ENCODE measurements around the gene TBC1D19. TPM values are rescaled to one million over a fixed set of nuclear protein-coding genes. Genes with fewer than 3 reads are reported as not detected.

TBC1D19 gene
- total RNA-seq, 5 donors from 2014 or later (not counting 1 experiment from before 2014, with no cell fraction given), result 6.8 to 11.6 (median 9.4) TPM

DNA sequence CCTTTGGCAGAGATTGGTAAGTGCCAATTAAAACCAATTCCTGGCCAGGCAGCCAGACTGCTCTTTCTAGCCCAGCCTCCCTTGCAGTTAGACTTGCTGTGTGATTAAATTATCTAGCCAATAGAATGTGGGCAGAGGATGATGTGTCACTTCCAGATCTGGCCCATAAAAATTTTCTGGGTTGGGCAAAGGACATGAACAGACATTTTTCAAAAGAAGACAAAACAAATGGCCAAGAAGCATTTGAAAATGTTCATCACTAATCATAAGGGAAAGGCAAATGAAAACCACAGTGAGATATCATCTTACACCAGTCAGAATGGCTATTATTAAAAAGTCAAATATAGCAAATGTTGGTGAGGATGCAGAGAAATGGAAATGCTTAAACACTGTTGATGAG is 205.3 kb downstream of the TBC1D19 start:
- Mint-ChIP-seq H3K4me1 (peaks cover 4 to 17% (median 12%) of the 10 kb centered on the region in 3 donors), H3K36me3 (peaks cover 12% of the 10 kb centered on the region), H3K27me3 (peaks cover 0 to 3% of the 10 kb centered on the region in 2 donors), H3K4me3 (no peak overlapping the region), H3K9me3 (peaks cover 0 to 6% (median 0%) of the 10 kb centered on the region in 3 donors), H3K27ac (no peak overlapping the region)
- POLR2A ChIA-PET, result no interaction called here
- Histone ChIP-seq H3K27ac (ENCODE audit: low read length) (no peak overlapping the region), H3K36me3 (ENCODE audit: control insufficient read depth in 2 of 2, extremely low read depth in 1 of 2, insufficient read depth in 1 of 2, low read length in 1 of 2) (no peaks in the 10 kb centered on the region), H3K9me3 (no peaks in the 10 kb centered on the region), H3K27me3 (replicated peaks in 1 of 2; ENCODE audit: control insufficient read depth in 2 of 2, extremely low read depth in 1 of 2, insufficient read depth in 2 of 2, low read length in 1 of 2) (no peaks in the 10 kb centered on the region), H3K4me1 (ENCODE audit: control insufficient read depth in 1 of 2, extremely low read depth in 1 of 2, insufficient read depth in 2 of 2, low read length in 2 of 2) (peaks cover 0 to 10% of the 10 kb centered on the region in 2 experiments), H3K4me3 (ENCODE audit: control insufficient read depth in 1 of 2, extremely low read depth in 1 of 2, low read length in 1 of 2) (no peak overlapping the region)
- ATAC-seq (replicated peaks in 1 of 4), result no peak
- CTCF ChIA-PET, result interaction anchor here in 1 of 2 donors (2.8 kb wide), 1 partner anchor 219 kb away, joined by 25 read pairs; no protein-coding TSS in a partner anchor
- DNase-seq, result no peak

GRCh38 chr4:26791346-26791745 is 207.5 kb downstream of the TBC1D19 start:
- Mint-ChIP-seq H3K27me3 (peaks cover 3 to 5% of the 10 kb centered on the region in 2 donors), H3K36me3 (peaks cover 5% of the 10 kb centered on the region), H3K4me1 (peaks cover 4 to 14% (median 12%) of the 10 kb centered on the region in 3 donors), H3K4me3 (no peak overlapping the region), H3K9me3 (peaks cover 0 to 6% (median 0%) of the 10 kb centered on the region in 3 donors), H3K27ac (no peak overlapping the region)
- Histone ChIP-seq H3K27ac (ENCODE audit: low read length) (no peak overlapping the region), H3K36me3 (ENCODE audit: control insufficient read depth in 2 of 2, extremely low read depth in 1 of 2, insufficient read depth in 1 of 2, low read length in 1 of 2) (no peaks in the 10 kb centered on the region), H3K4me3 (ENCODE audit: control insufficient read depth in 1 of 2, extremely low read depth in 1 of 2, low read length in 1 of 2) (no peak overlapping the region), H3K27me3 (replicated peaks in 1 of 2; ENCODE audit: control insufficient read depth in 2 of 2, extremely low read depth in 1 of 2, insufficient read depth in 2 of 2, low read length in 1 of 2) (peaks cover 0 to 4% of the 10 kb centered on the region in 2 experiments), H3K4me1 (ENCODE audit: control insufficient read depth in 1 of 2, extremely low read depth in 1 of 2, insufficient read depth in 2 of 2, low read length in 2 of 2) (peaks cover 0 to 10% of the 10 kb centered on the region in 2 experiments), H3K9me3 (no peaks in the 10 kb centered on the region)
- ChIA-PET POLR2A (no interaction called here), CTCF (no interaction called here)
- 100% methylated on average over 3 of the region's 3 CpGs for WGBS (ENCODE audit: insufficient coverage)
- no peak for ATAC-seq (replicated peaks in 1 of 4)
- no peak for DNase-seq

- Histone ChIP-seq H3K4me1 (ENCODE audit: control insufficient read depth in 1 of 2, extremely low read depth in 1 of 2, insufficient read depth in 2 of 2, low read length in 2 of 2) (peaks cover 0 to 8% of the 10 kb centered on the region in 2 experiments), H3K4me3 (ENCODE audit: control insufficient read depth in 1 of 2, extremely low read depth in 1 of 2, low read length in 1 of 2) (no peak overlapping the region), H3K27me3 (replicated peaks in 1 of 2; ENCODE audit: control insufficient read depth in 2 of 2, extremely low read depth in 1 of 2, insufficient read depth in 2 of 2, low read length in 1 of 2) (peaks cover 0 to 4% of the 10 kb centered on the region in 2 experiments), H3K9me3 (no peaks in the 10 kb centered on the region), H3K36me3 (ENCODE audit: control insufficient read depth in 2 of 2, extremely low read depth in 1 of 2, insufficient read depth in 1 of 2, low read length in 1 of 2) (no peaks in the 10 kb centered on the region), H3K27ac (ENCODE audit: low read length) (no peak overlapping the region)
- Mint-ChIP-seq H3K27me3 (peaks cover 3 to 5% of the 10 kb centered on the region in 2 donors), H3K4me3 (no peak overlapping the region), H3K27ac (no peak overlapping the region), H3K9me3 (peaks cover 0 to 13% (median 0%) of the 10 kb centered on the region in 3 donors), H3K4me1 (peaks cover 4 to 10% (median 10%) of the 10 kb centered on the region in 3 donors), H3K36me3 (peaks cover 5% of the 10 kb centered on the region)
- ChIA-PET POLR2A (no interaction called here), CTCF (no interaction called here)
- DNase-seq (no peak), ATAC-seq (replicated peaks in 1 of 4) (no peak)
These were observed 208.8 kb downstream of the TBC1D19 start for GRCh38 chr4:26792639-26793038.

DNA sequence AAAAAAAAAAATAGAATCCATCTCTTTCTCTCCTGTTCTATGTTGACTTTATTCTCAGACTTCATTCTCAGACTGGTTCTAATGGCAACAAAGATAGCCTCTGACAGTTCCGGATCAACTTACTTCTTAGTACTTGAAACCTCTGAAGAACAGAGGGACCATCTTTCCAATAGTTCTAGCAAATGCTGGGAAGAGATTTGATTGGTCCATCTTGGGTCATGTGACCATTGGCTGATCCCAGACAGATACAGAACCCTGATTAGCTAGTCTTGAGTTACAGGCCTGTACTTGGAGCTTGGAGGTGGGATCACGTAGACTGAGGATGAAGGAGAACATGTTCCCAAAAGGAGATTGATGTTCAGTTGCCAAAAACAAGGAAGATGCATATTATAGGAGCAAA is 209.9 kb downstream of the TBC1D19 start:
- Histone ChIP-seq H3K4me3 (ENCODE audit: control insufficient read depth in 1 of 2, extremely low read depth in 1 of 2, low read length in 1 of 2) (no peak overlapping the region), H3K36me3 (ENCODE audit: control insufficient read depth in 2 of 2, extremely low read depth in 1 of 2, insufficient read depth in 1 of 2, low read length in 1 of 2) (no peaks in the 10 kb centered on the region), H3K27ac (ENCODE audit: low read length) (no peak overlapping the region), H3K4me1 (ENCODE audit: control insufficient read depth in 1 of 2, extremely low read depth in 1 of 2, insufficient read depth in 2 of 2, low read length in 2 of 2) (no peaks in the 10 kb centered on the region), H3K27me3 (replicated peaks in 1 of 2; ENCODE audit: control insufficient read depth in 2 of 2, extremely low read depth in 1 of 2, insufficient read depth in 2 of 2, low read length in 1 of 2) (peaks cover 0 to 4% of the 10 kb centered on the region in 2 experiments), H3K9me3 (no peaks in the 10 kb centered on the region)
- Mint-ChIP-seq H3K27me3 (peaks cover 3 to 5% of the 10 kb centered on the region in 2 donors), H3K4me1 (no peaks in the 10 kb centered on the region), H3K9me3 (peaks cover 0 to 17% (median 2%) of the 10 kb centered on the region in 3 donors), H3K4me3 (no peak overlapping the region), H3K27ac (no peak overlapping the region), H3K36me3 (peaks cover 5% of the 10 kb centered on the region)
- ATAC-seq (replicated peaks in 1 of 4), result no peak
- CTCF ChIA-PET, result no interaction called here
- DNase-seq, result no peak
- no CpG with 5 or more reads among the region's 2 CpGs for WGBS (ENCODE audit: insufficient coverage)
- POLR2A ChIA-PET, result no interaction called here

DNA sequence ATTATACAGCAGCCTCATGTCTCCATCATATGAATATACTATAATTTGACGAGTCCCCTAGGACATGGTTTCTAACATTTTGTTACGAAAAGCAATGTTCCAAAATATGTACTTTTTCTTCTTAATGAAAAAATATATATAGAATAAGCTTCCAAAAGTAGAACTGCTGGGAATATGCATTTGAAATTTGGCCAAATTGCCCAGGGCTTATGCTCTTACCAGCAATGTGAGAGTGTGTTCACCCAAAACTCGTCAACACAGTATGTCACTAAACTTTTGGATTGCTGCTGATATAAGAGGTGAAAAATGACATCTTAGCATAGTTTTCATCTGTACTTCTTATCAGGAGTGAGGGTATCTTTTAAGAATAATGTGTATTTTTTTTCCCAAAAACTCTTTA is 212.2 kb downstream of the TBC1D19 start:
- H3K4me3 Mint-ChIP-seq, result no peak overlapping the region
- H3K27me3 Mint-ChIP-seq, result peaks cover 0 to 5% of the 10 kb centered on the region in 2 donors
- CTCF ChIA-PET, result interaction anchor here in 1 of 2 donors (0.6 kb wide), 1 partner anchor 255 kb away, joined by 3 read pairs; no protein-coding TSS in a partner anchor
- POLR2A ChIA-PET, result no interaction called here
- H3K27me3 ChIP-seq (replicated peaks in 1 of 2; ENCODE audit: control insufficient read depth in 2 of 2, extremely low read depth in 1 of 2, insufficient read depth in 2 of 2, low read length in 1 of 2), result peaks cover 0 to 4% of the 10 kb centered on the region in 2 experiments
- no CpG with 5 or more reads among the region's 3 CpGs for WGBS (ENCODE audit: insufficient coverage)
- H3K9me3 ChIP-seq, result no peaks in the 10 kb centered on the region
- H3K27ac Mint-ChIP-seq, result no peak overlapping the region
- H3K4me3 ChIP-seq (ENCODE audit: control insufficient read depth in 1 of 2, extremely low read depth in 1 of 2, low read length in 1 of 2), result no peak overlapping the region
- H3K36me3 ChIP-seq (ENCODE audit: control insufficient read depth in 2 of 2, extremely low read depth in 1 of 2, insufficient read depth in 1 of 2, low read length in 1 of 2), result no peaks in the 10 kb centered on the region
- H3K27ac ChIP-seq (ENCODE audit: low read length), result no peak overlapping the region
- ATAC-seq (replicated peaks in 1 of 4) (no peak), DNase-seq (no peak)
- H3K9me3 Mint-ChIP-seq, result peaks cover 0 to 10% (median 2%) of the 10 kb centered on the region in 3 donors
- H3K4me1 ChIP-seq (ENCODE audit: control insufficient read depth in 1 of 2, extremely low read depth in 1 of 2, insufficient read depth in 2 of 2, low read length in 2 of 2), result no peaks in the 10 kb centered on the region
- H3K4me1 Mint-ChIP-seq, result no peaks in the 10 kb centered on the region
- no peaks in the 10 kb centered on the region for H3K36me3 Mint-ChIP-seq

DNA sequence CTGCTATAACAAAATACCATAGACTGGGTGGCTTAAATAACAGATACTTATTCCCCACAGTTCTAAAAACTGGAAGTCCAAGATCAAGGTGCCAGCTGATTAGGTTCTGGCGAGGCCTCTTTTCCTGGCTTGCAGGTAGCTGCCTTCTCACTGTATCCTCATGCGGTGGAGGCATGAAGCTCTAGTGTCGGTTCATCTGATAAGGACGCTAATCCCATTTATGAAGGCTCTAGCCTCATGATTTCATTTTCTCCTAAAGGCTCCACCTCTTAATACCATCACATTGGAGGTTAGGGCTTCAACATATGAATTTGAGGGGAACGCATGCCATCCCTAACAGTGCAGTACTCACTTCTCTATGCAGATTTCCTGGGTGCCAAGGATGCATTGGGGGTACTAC is 218.9 kb downstream of the TBC1D19 start:
- Histone ChIP-seq H3K36me3 (ENCODE audit: control insufficient read depth in 2 of 2, extremely low read depth in 1 of 2, insufficient read depth in 1 of 2, low read length in 1 of 2) (no peaks in the 10 kb centered on the region), H3K4me1 (ENCODE audit: control insufficient read depth in 1 of 2, extremely low read depth in 1 of 2, insufficient read depth in 2 of 2, low read length in 2 of 2) (no peaks in the 10 kb centered on the region), H3K27ac (ENCODE audit: low read length) (no peak overlapping the region), H3K9me3 (no peaks in the 10 kb centered on the region), H3K27me3 (replicated peaks in 1 of 2; ENCODE audit: control insufficient read depth in 2 of 2, extremely low read depth in 1 of 2, insufficient read depth in 2 of 2, low read length in 1 of 2) (no peaks in the 10 kb centered on the region), H3K4me3 (ENCODE audit: control insufficient read depth in 1 of 2, extremely low read depth in 1 of 2, low read length in 1 of 2) (no peak overlapping the region)
- Mint-ChIP-seq H3K9me3 (peaks cover 0 to 3% (median 2%) of the 10 kb centered on the region in 3 donors), H3K36me3 (no peaks in the 10 kb centered on the region), H3K27me3 (no peaks in the 10 kb centered on the region), H3K4me1 (no peaks in the 10 kb centered on the region), H3K27ac (no peak overlapping the region), H3K4me3 (no peak overlapping the region)
- POLR2A ChIA-PET, result no interaction called here
- 92% methylated on average over 3 of the region's 5 CpGs for WGBS (ENCODE audit: insufficient coverage)
- no peak for DNase-seq
- no peak for ATAC-seq (replicated peaks in 1 of 4)
- CTCF ChIA-PET, result no interaction called here

Measured in T-cell (primary cell).